H9 (cell line): ENCODE data around the gene RNU6-9. TPM values are rescaled to one million over a fixed set of nuclear protein-coding genes. Genes with fewer than 3 reads are reported as not detected.

Experiments
- DNase-seq: peaks from one replicate; pipeline ENCODE4 v3.0.0-alpha.2; 2017
- H2AFZ ChIP-seq: one replicate; pipeline ENCODE4 v1.6.1; 2013; ENCODE audit warnings: mild to moderate bottlenecking, low read length, control low read depth, moderate library complexity
- H2AK5ac ChIP-seq: 2 replicates; pipeline ENCODE4 v1.6.1; 2013; ENCODE audit warnings: low read length, control low read depth, mixed read lengths; ENCODE audit not compliant: insufficient read length
- H2BK120ac ChIP-seq: one replicate; pipeline ENCODE4 v1.6.1; 2013; ENCODE audit warnings: low read depth, mild to moderate bottlenecking, low read length, control low read depth, inconsistent platforms; ENCODE audit not compliant: poor library complexity, severe bottlenecking
- H2BK12ac ChIP-seq: 2 replicates; pipeline ENCODE4 v1.6.1; 2013; ENCODE audit warnings: low read length, control low read depth, mixed read lengths, low read depth; ENCODE audit not compliant: insufficient read length
- H2BK15ac ChIP-seq: 2 replicates; pipeline ENCODE4 v1.6.1; 2013; ENCODE audit warnings: low read depth, low read length, control low read depth
- H2BK20ac ChIP-seq: one replicate; pipeline ENCODE4 v1.6.1; 2013; ENCODE audit warnings: low read depth, mild to moderate bottlenecking, low read length, control low read depth, inconsistent platforms; ENCODE audit not compliant: poor library complexity, severe bottlenecking
- H2BK5ac ChIP-seq: 2 replicates; pipeline ENCODE4 v1.6.1; 2013; ENCODE audit warnings: low read length, control low read depth, mixed read lengths; ENCODE audit not compliant: insufficient read length
- H3K14ac ChIP-seq: 2 replicates; pipeline ENCODE4 v1.6.1; 2013; ENCODE audit warnings: low read length, control low read depth; ENCODE audit not compliant: insufficient read depth
- H3K18ac ChIP-seq: 2 replicates; pipeline ENCODE4 v1.6.1; 2013; ENCODE audit warnings: low read depth, mild to moderate bottlenecking, mixed read lengths, low read length, control low read depth; ENCODE audit not compliant: insufficient read length
- H3K23ac ChIP-seq: 2 replicates; pipeline ENCODE4 v1.6.1; 2013; ENCODE audit warnings: low read length, control low read depth, mixed read lengths, low read depth; ENCODE audit not compliant: insufficient read length
- H3K23me2 ChIP-seq: 2 replicates; pipeline ENCODE4 v1.6.1; 2013; ENCODE audit warnings: low read depth, mild to moderate bottlenecking, mixed read lengths, low read length, control low read depth; ENCODE audit not compliant: insufficient read length, poor library complexity, severe bottlenecking
- H3K27ac ChIP-seq: 2 replicates; pipeline ENCODE4 v1.5.1; 2013; ENCODE audit warnings: low read length, control low read depth, mixed read lengths, low read depth; ENCODE audit not compliant: insufficient read length
- H3K27me3 ChIP-seq: 2 replicates; pipeline ENCODE4 v1.6.1; 2013; ENCODE audit warnings: low read length, control low read depth, inconsistent platforms; ENCODE audit not compliant: insufficient read depth
- H3K4ac ChIP-seq: 2 replicates; pipeline ENCODE4 v1.6.1; 2013; ENCODE audit warnings: low read depth, mild to moderate bottlenecking, control low read depth, inconsistent platforms, low read length, moderate library complexity
- H3K4me1 ChIP-seq: 2 replicates; pipeline ENCODE4 v1.6.1; 2013; ENCODE audit warnings: low read length, control low read depth, inconsistent platforms; ENCODE audit not compliant: insufficient read depth
- H3K4me2 ChIP-seq: 2 replicates; pipeline ENCODE4 v1.6.1; 2013; ENCODE audit warnings: low read length, control low read depth, mixed read lengths; ENCODE audit not compliant: insufficient read length, insufficient read depth
- H3K56ac ChIP-seq: 2 replicates; pipeline ENCODE4 v1.6.1; 2013; ENCODE audit warnings: low read depth, mild to moderate bottlenecking, mixed read lengths, low read length, control low read depth; ENCODE audit not compliant: insufficient read length
- H3K79me1 ChIP-seq: 2 replicates; pipeline ENCODE4 v1.6.1; 2013; ENCODE audit warnings: low read depth, mild to moderate bottlenecking, moderate library complexity, low read length, control low read depth, inconsistent platforms; ENCODE audit not compliant: insufficient read depth, poor library complexity, severe bottlenecking
- H3K79me2 ChIP-seq: 2 replicates; pipeline ENCODE4 v1.6.1; 2013; ENCODE audit warnings: low read length, control low read depth, inconsistent platforms; ENCODE audit not compliant: insufficient read depth
- H3K9ac ChIP-seq: 2 replicates; pipeline ENCODE4 v1.6.1; 2013; ENCODE audit warnings: low read length, control low read depth, mixed read lengths; ENCODE audit not compliant: insufficient read length; ENCODE audit errors: extremely low read depth
- H3K9me3 ChIP-seq: one replicate; pipeline ENCODE4 v1.6.1; 2013; ENCODE audit warnings: low read depth, low read length, inconsistent platforms; ENCODE audit not compliant: control insufficient read depth
- H3T11ph ChIP-seq: one replicate; pipeline ENCODE4 v1.6.1; 2013; ENCODE audit warnings: mild to moderate bottlenecking, low read length, control low read depth, inconsistent platforms
- H4K20me1 ChIP-seq: one replicate; pipeline ENCODE4 v1.6.1; 2013; ENCODE audit not compliant: control insufficient read depth, insufficient read length, insufficient read depth
- H4K5ac ChIP-seq: 2 replicates; pipeline ENCODE4 v1.6.1; 2013; ENCODE audit warnings: low read depth, mild to moderate bottlenecking, mixed read lengths, low read length, control low read depth; ENCODE audit not compliant: insufficient read length
- H4K8ac ChIP-seq: replicated peaks from 2 replicates; pipeline ENCODE4 v1.6.1; 2013; ENCODE audit warnings: low read length, control low read depth, mixed read lengths, low read depth; ENCODE audit not compliant: insufficient read length
- H4K91ac ChIP-seq: 2 replicates; pipeline ENCODE4 v1.6.1; 2013; ENCODE audit warnings: low read depth, mild to moderate bottlenecking, moderate library complexity, mixed read lengths, low read length, control low read depth; ENCODE audit not compliant: insufficient read length
- H3K27ac Mint-ChIP-seq, 3 experiments: 2 replicates in 2 of 3; 3 replicates in 1 of 3; pipeline ENCODE4 v1.8.0; 2020 to 2021; ENCODE audit warnings: mixed read lengths in 3 of 3, mild to moderate bottlenecking in 1 of 3, moderate library complexity in 1 of 3
- H3K27me3 Mint-ChIP-seq: 2 replicates; pipeline ENCODE4 v1.8.0; 2021; ENCODE audit warnings: low read depth, mild to moderate bottlenecking, moderate library complexity, mixed read lengths
- H3K36me3 Mint-ChIP-seq, 3 experiments: 2 replicates in 2 of 3; 3 replicates in 1 of 3; pipeline ENCODE4 v1.8.0; 2020 to 2021; ENCODE audit warnings: low read depth in 3 of 3, mixed read lengths in 3 of 3; ENCODE audit not compliant: insufficient read depth in 1 of 3
- H3K4me1 Mint-ChIP-seq, 2 experiments: 2 replicates each; pipeline ENCODE4 v1.8.0; 2020; ENCODE audit warnings: mixed read lengths in 2 of 2
- H3K4me3 Mint-ChIP-seq, 2 experiments: 2 replicates in 1 of 2; 3 replicates in 1 of 2; pipeline ENCODE4 v1.8.0; 2020 to 2021; ENCODE audit warnings: mild to moderate bottlenecking in 2 of 2, mixed read lengths in 2 of 2, moderate library complexity in 1 of 2
- H3K9me3 Mint-ChIP-seq, 2 experiments: 2 replicates in 1 of 2; 3 replicates in 1 of 2; pipeline ENCODE4 v1.8.0; 2020; ENCODE audit warnings: mild to moderate bottlenecking in 2 of 2, mixed read lengths in 2 of 2, moderate library complexity in 1 of 2
- CTCF ChIP-seq: fragments of 200-600 bp; sonication (generic); conservative IDR thresholded peaks from 3 replicates; pipeline ENCODE4 v1.8.0; 2021; ENCODE audit warnings: antibody characterized with exemption, mild to moderate bottlenecking
- WGBS: extraction: QIAGEN DNeasy Blood & Tissue Kit; methylation state at CpG from one replicate; pipeline ENCODE4 v1.1.7; 2013; ENCODE audit warnings: missing lambda C conversion rate, low lambda C conversion rate, mixed read lengths; ENCODE audit not compliant: insufficient read length; ENCODE audit errors: extremely low coverage; 5-methylcytosine and 5-hydroxymethylcytosine counted together
- total RNA-seq: library from RNA; stranded (reverse); gene quantifications from 2 replicates; pipeline ENCODE4 v1.2.1, GENCODE V29; 2021

RNU6-9 gene
- total RNA-seq, 1 experiment from 2014 or later = not detected

- Histone ChIP-seq H2AK5ac (no peak overlapping the region), H2BK5ac (no peak overlapping the region), H3K4me1 (no peaks in the 10 kb centered on the region), H2BK20ac (no peak overlapping the region), H3K4ac (no peak overlapping the region), H4K20me1 (no peaks in the 10 kb centered on the region), H3K56ac (no peak overlapping the region), H3K14ac (no peak overlapping the region), H3K23me2 (no peaks in the 10 kb centered on the region), H3K27ac (no peak overlapping the region), H4K8ac (no peak overlapping the region), H4K5ac (no peak overlapping the region), H2AFZ (no peak overlapping the region), H3K4me2 (peak overlapping the region; percentile 6), H3K9me3 (no peaks in the 10 kb centered on the region), H2BK15ac (no peak overlapping the region), H3K18ac (no peak overlapping the region), H3K79me1 (no peaks in the 10 kb centered on the region), H3T11ph (no peak overlapping the region), H3K27me3 (no peaks in the 10 kb centered on the region), H2BK120ac (no peak overlapping the region), H2BK12ac (no peak overlapping the region), H3K23ac (no peak overlapping the region), H3K9ac (no peak overlapping the region), H3K79me2 (no peaks in the 10 kb centered on the region), H4K91ac (no peak overlapping the region)
- peak overlapping the region; percentile 25 to 81 (median 32); a peak in 3 of 7 replicates for H3K27ac Mint-ChIP-seq
- TF ChIP-seq CTCF = no peak
- peaks cover 6 to 7% of the 10 kb centered on the region in 2 experiments for H3K9me3 Mint-ChIP-seq
- H3K36me3 Mint-ChIP-seq = peaks cover 27 to 58% (median 40%) of the 10 kb centered on the region in 3 experiments
- H3K4me1 Mint-ChIP-seq = peaks cover 6 to 20% of the 10 kb centered on the region in 2 experiments
- WGBS = no CpG with 5 or more reads among the region's 33 CpGs
- H3K4me3 Mint-ChIP-seq = peak overlapping the region in 1 of 2 experiments; percentile 61; a peak in 2 of 5 replicates
- peak; percentile 77 for DNase-seq
- no peaks in the 10 kb centered on the region; the same call in 1 of the 2 replicates for H3K27me3 Mint-ChIP-seq
Observed at GRCh38 chr19:871446-872265, 21.6 kb upstream of the RNU6-9 start.
